NCI-H1694 (cell line): Measurements from ENCODE around the gene SAA4.
"Not testable (repeated sequence)": the region's sequence is repeated elsewhere in the genome, so short reads cannot be mapped to it uniquely, and the experiment has no call there.

Experiments
- DNase-seq: peaks from one replicate; lab custom pipeline; 2025; lab: John Stamatoyannopoulos, UW

SAA4 gene

DNA sequence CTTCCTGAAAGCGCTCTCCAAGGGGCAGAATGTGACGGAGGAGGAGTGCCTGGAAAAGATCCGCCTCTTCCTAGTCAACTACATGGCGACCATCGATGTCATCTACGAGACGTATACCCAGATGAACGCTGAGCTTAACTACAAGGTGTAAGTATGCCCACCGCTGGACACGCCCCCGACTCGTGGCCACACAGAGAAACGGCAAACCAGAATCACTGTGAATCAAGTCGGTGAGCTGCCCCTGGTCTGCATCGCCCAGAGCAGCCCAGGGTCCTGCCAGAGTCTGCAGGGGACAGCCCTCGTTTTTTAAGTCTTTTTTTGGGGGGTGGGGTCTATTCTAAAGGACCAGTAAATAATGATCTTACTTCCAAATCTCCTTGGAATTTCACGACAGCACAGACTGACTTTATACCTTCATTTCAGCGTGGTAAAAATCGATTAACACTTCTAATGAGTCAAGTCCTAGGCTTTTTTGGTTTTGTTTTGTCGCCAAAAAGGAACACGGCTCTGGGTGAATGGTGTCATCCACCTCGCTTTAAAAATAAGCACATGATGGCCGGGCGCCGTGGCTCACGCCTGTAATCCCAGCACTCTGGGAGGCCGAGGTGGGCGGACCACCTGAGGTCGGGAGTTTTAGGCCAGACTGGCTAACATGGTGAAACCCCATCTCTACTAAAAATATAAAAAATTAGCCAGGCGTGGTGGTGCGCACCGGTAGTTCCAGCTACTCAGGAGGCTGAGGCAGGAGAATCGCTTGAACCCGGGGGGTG, 46.9 kb downstream of the SAA4 start:
- not testable (repeated sequence) for DNase-seq

GRCh38 chr11:18188796-18189195, 47.8 kb downstream of the SAA4 start:
- no peak for DNase-seq
